ENCODE data around the gene P2RY1.
"Not testable (repeated sequence)": the region's sequence is repeated elsewhere in the genome, so short reads cannot be mapped to it uniquely, and the experiment has no call there.

P2RY1 gene

DNA sequence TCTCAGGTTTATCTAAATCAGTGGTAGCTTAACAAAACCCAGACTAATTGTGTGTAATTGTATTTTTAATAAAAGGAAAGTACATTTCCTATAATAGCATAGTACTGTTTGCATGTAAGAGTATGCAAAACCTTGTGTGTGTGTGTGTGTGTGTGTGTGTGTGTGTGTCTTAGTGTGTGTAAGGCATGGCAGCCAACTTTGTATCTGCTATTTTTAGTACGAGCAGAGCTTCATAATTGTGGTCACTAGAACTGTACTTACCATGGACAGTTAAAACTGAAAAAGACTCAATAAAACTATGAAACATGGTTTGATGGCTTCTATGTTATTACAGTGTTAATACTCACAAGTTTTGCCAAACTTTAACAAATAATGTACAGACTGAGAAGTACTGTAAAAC is 6.2 kb downstream of the P2RY1 start:
- no peak for DNase-seq

DNA sequence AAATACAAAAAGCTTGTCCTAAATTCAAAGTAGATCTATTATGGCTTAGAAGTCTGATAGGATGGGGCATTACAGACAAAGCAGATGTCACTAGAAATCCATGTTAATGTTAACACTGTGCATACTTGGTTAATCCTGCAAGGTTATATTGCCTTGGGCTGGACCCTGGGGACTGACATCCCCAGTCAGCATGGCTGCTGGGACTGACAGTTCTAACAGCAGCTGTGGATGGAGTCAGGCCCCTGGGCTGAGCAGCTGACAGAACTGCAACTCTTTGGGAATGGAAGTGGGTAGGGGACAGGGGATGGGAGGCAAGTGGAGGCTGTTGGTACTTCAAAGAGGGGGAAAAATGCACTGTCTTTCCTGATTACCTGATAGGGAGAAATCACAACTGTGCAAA is 7.5 kb downstream of the P2RY1 start:
- DNase-seq, result no peak

DNA sequence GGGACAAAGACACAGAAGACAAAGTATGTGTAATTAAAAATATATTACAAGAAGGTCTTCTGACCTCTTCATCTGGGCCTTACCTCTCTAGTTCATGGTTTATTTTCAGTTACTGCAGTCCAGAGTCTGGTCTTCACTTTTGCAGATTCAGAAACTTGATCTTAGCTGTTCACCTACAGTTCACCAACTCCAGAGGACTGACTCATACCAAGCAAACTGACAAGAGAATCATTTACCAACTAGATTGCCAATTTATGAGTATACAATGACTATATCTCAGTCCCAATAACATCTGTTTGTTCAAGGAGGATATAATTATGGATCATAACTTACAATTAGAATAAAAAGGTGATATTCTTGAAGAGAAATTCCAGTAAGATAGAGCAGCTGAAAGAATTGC is 9.0 kb downstream of the P2RY1 start:
- DNase-seq, result no peak

GRCh38 chr3:152846572-152847202 is 11.8 kb downstream of the P2RY1 start:
- not testable (repeated sequence) for DNase-seq

DNA sequence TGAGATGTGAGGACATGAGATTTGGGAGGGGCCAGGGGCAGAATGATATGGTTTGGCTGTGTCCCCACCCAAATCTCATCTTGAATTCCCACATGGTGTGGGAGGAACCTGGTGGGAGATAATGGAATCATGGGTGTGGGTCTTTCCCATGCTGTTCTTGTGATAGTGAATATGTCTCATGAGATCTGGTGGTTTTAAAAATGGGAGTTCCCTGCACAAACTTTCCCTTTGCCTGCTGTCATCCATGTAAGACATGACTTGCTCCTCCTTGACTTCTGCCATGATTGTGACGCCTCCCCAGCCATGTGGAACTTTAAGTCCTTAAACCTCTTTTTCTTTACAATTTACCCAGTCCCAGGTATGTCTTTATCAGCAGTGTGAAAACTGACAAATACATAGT is 12.7 kb downstream of the P2RY1 start:
- DNase-seq, result not testable (repeated sequence)

- no peak for DNase-seq
These were observed 15.2 kb downstream of the P2RY1 start for GRCh38 chr3:152849996-152850578.

DNA sequence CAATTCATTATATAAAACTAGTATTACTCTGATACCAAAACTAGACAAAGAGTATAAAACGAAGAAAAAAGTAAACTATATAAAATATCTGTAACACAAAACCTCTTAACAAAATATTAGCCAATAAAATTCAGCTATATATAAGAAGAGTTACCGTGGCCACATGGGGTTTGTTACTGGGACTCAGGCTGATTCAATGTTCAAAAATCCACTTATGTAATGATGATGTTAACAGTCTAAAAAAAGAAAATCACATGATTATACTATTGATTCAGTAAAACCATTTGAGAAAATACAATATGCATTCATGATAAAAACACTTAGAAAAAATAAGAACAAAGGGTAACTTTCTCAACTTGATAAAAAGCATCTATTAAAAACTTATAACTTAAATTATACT is 18.3 kb downstream of the P2RY1 start:
- no peak for DNase-seq

GRCh38 chr3:152857082-152857481 is 22.2 kb downstream of the P2RY1 start:
- DNase-seq, result no peak

- no peak for DNase-seq
These were observed 23.4 kb downstream of the P2RY1 start for GRCh38 chr3:152858170-152858800.

GRCh38 chr3:152860736-152861135 is 25.8 kb downstream of the P2RY1 start:
- DNase-seq, result no peak

DNA sequence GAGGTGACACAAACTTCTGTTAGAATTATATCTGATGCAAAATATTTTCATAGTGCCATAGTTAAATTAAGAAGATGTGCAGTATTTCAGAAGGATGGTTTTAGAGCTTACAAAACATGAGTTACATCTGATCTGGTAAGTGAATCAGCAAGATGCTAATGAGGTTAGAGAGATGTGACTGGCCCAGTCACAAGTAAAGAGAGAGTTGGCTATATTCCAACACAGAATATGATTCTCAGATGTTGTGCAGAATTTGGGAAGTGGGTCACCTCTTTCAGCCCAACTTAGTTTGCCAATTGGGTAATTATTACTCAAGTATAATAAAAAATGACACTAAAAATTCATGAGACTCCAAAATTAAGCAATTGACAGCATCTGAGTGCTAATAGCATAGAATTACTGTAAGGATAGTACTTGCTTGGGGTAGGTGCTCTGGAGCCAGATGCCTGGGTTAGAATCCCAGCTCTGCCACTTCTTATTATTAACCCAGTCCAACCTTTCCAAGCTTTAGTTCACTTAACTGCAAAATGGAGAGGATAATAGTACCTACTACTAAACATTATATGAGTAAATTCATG is 30.8 kb downstream of the P2RY1 start:
- DNase-seq, result no peak

DNA sequence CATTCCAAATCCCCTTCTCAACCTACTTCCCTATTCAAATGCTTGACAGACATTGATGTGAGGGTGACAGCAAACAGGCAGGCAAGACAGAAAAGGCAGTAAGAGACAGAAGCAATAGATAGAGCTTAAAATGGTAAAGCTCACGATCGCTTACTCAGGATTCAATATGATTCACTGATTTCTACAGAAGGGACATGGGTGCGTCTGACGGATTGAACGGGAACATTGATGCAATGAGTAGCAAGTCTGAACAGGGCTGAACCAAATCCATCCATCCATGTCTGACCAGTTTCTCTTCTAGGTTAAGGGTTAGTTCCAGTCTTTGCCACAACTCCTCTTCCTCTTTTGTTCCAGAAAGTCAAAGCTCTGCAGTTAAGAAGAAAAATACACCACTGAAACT is 35.1 kb downstream of the P2RY1 start:
- DNase-seq, result no peak

GRCh38 chr3:152873314-152873713 is 38.4 kb downstream of the P2RY1 start:
- not testable (repeated sequence) for DNase-seq

GRCh38 chr3:152874896-152875749 is 40.2 kb downstream of the P2RY1 start:
- DNase-seq, result no peak

GRCh38 chr3:152879130-152879789 is 44.3 kb downstream of the P2RY1 start:
- no peak for DNase-seq

DNA sequence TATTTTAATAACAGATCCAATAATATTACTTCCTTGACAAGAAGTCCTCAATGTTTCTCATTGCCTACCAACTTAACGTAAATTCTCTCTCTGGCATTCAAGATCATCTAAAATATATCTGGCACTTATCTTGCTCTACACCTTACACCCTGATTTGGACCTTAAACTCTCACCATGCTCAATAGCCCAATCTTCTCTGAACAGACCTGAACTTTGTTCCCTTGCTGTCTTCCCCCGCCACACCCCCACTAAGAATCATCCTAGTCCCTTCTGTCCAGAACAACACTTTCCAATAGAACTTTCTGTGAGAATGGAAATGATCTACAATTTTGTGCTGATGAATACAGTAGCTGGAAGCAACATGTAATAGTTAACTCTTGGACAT is 44.9 kb downstream of the P2RY1 start:
- no peak for DNase-seq

DNA sequence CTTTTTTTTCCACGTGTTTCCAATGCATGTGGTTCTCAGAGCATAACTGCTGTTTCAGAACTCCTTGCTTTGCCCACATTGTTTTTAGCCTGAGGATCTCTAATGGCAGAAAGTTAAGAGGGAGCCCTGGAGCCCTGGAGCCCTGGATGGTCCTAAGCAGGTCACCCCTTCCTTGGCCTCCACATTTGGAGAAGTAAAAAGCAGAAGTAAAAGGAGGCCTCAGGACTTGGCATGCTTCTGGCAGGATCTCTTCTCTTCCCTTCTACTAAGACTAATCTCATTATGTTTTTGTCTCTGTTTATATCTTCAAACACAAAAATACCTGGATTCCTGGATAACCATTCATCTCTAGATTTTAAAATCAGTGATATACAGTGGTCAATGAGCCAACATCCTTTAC is 50.1 kb downstream of the P2RY1 start:
- no peak for DNase-seq

Data from CD4-positive, alpha-beta T cell treated with Interleukin-10 for 1 hour (primary cell).